ENCODE data around the gene TBXT.

The TBXT gene

DNA sequence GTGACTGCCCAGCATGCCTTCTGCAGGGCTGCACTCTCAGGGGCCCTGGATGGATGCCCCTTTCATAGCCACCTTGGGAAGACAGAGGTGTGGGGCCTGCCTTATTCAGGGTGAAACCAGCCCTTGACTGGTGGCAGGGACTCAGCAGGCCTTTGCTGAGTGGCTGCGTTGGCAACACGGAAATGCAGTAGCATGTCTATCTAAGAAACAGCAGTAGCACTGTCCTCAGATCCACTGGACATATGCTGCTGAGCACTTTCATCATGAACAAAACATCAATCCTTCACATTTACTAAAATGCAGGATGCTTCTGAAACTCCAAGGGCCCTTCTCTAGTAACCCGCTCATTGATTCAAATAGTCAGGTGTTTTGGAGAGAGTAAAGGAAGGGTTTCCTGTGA lies 4.9 kb upstream of the TBXT start:
- DNase-seq, result no peak
- Histone ChIP-seq H3K4me3 (ENCODE audit: insufficient read depth, low read depth, low read length, poor library complexity, severe bottlenecking) (no peak overlapping the region), H3K36me3 (ENCODE audit: control insufficient read depth, insufficient read depth, low read length) (no peaks in the 10 kb centered on the region), H3K27me3 (replicated peaks; ENCODE audit: control insufficient read depth, insufficient read depth, low read length, poor library complexity, severe bottlenecking) (peaks cover 7% of the 10 kb centered on the region), H3K27ac (ENCODE audit: insufficient read depth, low read length, poor library complexity, severe bottlenecking) (no peak overlapping the region), H3K9me3 (ENCODE audit: control insufficient read depth, low read length) (no peaks in the 10 kb centered on the region), H3K4me1 (ENCODE audit: control insufficient read depth, insufficient read depth, low read length, poor library complexity, severe bottlenecking) (peaks cover 8% of the 10 kb centered on the region)

DNA sequence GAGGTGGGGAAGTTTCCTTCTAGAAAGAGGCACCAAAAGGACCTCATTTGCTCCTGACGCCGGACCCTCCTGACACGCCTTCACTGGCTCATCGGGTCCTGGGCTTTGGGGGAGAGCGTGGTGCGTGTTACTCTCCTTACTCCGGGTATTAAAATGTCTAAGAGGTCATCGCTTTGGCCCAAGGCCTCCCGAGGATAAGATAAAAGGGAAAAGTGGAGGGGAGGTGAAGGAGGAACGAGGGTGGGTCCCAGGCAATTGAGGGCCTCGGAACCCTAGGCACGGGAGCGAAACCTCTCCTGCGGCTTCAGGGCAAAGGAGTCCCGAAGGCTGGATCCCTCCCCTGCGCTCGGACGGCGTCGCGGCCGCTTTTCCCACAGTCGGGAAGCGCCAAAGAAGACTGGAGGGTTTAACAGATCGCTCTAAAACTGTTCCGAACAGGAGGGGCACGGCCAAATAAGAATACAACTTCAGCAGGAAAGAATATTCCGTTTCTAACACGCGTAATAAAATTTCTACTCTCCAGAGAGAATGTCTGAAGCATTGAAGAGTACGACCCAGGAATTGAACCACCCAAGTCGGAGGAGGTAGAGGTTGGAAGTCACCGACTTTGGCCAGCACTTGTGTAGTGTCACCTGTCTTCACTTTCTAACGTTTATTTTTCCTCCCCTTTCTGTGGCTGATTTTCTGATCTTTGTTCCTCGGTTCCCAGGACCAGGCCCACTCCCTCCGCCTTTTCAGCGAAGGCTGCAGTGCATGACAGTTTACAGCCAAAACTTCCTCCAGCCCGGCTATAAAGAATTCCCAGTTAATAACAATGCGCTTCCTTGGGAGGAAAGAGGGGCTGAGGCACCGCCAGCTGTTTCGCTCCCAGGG lies 2.1 kb upstream of the TBXT start:
- H3K27me3 ChIP-seq (replicated peaks; ENCODE audit: control insufficient read depth, insufficient read depth, low read length, poor library complexity, severe bottlenecking), result peaks cover 11% of the 10 kb centered on the region
- no peak overlapping the region for H3K4me3 ChIP-seq (ENCODE audit: insufficient read depth, low read depth, low read length, poor library complexity, severe bottlenecking)
- peaks cover 8% of the 10 kb centered on the region for H3K4me1 ChIP-seq (ENCODE audit: control insufficient read depth, insufficient read depth, low read length, poor library complexity, severe bottlenecking)
- H3K27ac ChIP-seq (ENCODE audit: insufficient read depth, low read length, poor library complexity, severe bottlenecking), result no peak overlapping the region
- DNase-seq, result no peak
- H3K9me3 ChIP-seq (ENCODE audit: control insufficient read depth, low read length), result no peaks in the 10 kb centered on the region
- no peaks in the 10 kb centered on the region for H3K36me3 ChIP-seq (ENCODE audit: control insufficient read depth, insufficient read depth, low read length)

DNA sequence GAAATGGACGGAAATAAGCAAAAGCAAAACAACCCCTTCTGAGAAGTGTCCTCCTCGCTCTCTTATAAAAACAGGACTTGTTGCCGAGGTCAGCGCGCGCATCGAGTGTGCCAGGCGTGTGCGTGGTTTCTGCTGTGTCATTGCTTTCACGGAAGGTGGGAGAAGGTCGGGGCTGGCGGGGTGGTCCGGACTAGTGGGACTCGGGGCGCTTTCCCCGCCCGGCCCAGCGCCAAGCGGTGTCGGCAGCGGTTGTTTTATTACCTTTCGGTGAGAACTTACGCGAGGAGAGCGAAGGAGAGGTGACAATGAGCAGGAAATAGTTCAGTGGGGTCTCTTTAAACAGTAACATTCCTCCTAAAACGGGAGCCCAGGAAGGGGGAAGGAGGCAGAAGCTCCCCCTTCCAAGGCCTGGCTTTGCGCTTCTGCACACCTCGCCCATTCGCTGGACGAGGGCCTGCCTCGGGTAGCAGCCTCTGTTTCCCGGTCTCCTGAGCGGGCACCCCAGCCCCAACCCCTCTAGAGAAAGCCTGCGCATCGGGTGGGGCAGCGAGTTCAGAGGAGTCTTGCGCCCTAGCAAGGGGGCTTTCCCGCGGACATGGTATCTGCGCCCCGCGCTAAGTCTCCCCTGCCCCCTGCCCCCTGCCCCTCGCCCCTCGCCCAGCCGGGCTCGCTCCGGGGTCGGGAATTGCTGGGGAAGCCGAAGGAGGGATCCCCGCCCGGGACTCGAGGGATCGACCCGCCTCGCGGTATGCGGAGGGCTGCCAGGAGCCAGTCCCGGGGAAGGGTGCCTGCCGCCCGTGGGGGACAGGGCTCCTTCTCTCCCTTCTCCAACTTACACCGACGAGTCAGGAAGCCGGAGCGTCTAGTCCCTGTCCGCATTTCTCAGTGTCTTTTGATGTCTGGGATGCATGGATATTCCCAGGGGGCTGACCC lies 1.2 kb upstream of the TBXT start:
- Histone ChIP-seq H3K9me3 (ENCODE audit: control insufficient read depth, low read length) (no peaks in the 10 kb centered on the region), H3K36me3 (ENCODE audit: control insufficient read depth, insufficient read depth, low read length) (no peaks in the 10 kb centered on the region), H3K27me3 (replicated peaks; ENCODE audit: control insufficient read depth, insufficient read depth, low read length, poor library complexity, severe bottlenecking) (peaks cover 11% of the 10 kb centered on the region), H3K27ac (ENCODE audit: insufficient read depth, low read length, poor library complexity, severe bottlenecking) (no peak overlapping the region), H3K4me1 (ENCODE audit: control insufficient read depth, insufficient read depth, low read length, poor library complexity, severe bottlenecking) (peaks cover 8% of the 10 kb centered on the region), H3K4me3 (ENCODE audit: insufficient read depth, low read depth, low read length, poor library complexity, severe bottlenecking) (peak overlapping the region; percentile 37)
- no peak for DNase-seq

DNA sequence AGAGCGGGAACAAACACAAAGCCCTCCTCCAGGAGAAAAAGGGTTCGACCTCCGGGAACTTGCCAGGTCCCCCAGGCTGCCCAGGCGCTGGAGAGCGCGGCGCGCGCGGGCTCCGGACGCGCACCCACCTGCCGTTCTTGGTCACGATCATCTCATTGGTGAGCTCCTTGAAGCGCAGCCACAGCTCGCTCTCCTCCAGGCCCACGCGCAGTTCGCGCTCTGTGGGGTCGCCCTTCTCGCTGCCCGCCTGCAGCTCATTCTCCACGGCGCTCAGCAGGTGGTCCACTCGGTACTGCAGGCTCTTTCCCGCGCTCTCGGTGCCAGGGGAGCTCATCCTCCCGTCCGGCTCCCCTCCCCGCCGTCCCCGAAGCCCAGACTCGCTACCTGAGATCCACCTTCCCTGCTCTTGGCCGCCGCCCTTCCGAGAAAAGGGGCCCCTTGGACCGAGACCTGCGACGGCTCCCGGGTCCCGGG lies 356 bp downstream of the TBXT start:
- Histone ChIP-seq H3K27ac (ENCODE audit: insufficient read depth, low read length, poor library complexity, severe bottlenecking) (no peak overlapping the region), H3K36me3 (ENCODE audit: control insufficient read depth, insufficient read depth, low read length) (no peaks in the 10 kb centered on the region), H3K4me3 (ENCODE audit: insufficient read depth, low read depth, low read length, poor library complexity, severe bottlenecking) (no peak overlapping the region), H3K9me3 (ENCODE audit: control insufficient read depth, low read length) (no peaks in the 10 kb centered on the region), H3K4me1 (ENCODE audit: control insufficient read depth, insufficient read depth, low read length, poor library complexity, severe bottlenecking) (peaks cover 8% of the 10 kb centered on the region), H3K27me3 (replicated peaks; ENCODE audit: control insufficient read depth, insufficient read depth, low read length, poor library complexity, severe bottlenecking) (peaks cover 11% of the 10 kb centered on the region)
- DNase-seq, result no peak

DNA sequence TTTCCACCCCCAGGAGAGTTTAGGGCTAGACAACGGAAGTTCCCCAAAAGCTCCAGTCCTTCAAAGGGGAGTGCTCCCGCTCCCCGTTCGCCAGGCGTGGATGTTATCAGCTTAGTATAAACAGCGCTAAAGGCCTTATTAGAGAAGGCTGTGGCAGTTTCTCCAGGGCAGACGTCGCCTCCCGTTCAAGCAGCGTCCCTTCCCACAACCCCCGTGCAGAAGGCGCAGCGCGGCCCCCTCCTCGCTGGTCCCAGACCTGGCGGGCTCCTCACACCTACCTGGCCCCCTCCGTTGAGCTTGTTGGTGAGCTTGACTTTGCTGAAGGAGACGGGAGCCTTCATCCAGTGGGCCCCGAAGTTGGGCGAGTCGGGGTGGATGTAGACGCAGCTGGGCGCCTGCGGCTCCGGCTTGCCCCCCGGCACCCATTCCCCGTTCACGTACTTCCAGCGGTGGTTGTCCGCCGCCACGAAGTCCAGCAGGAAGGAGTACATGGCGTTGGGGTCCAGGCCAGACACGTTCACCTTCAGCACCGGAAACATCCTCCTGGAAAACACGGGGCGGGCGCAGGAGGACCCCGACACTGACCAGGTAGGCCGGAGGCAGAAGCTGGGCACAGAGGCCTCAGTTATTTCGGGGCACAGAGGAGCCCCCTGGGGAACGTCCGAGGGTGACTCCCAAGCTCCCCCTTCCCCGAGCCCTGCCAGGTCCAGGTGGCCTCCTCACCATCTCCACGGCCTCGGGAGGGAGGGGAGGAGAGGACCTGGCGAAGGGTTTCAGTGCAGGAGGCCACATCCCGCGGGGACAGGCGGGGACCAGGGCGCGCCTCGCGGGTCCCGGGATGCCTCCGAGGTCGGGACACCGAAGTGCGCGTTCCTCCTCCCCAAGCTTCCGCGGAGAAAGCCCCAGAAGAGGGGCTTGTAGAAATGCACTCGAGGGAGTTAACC lies 1.1 kb downstream of the TBXT start:
- H3K27ac ChIP-seq (ENCODE audit: insufficient read depth, low read length, poor library complexity, severe bottlenecking), result no peak overlapping the region
- H3K27me3 ChIP-seq (replicated peaks; ENCODE audit: control insufficient read depth, insufficient read depth, low read length, poor library complexity, severe bottlenecking), result peaks cover 11% of the 10 kb centered on the region
- no peak for DNase-seq
- H3K9me3 ChIP-seq (ENCODE audit: control insufficient read depth, low read length), result no peaks in the 10 kb centered on the region
- H3K36me3 ChIP-seq (ENCODE audit: control insufficient read depth, insufficient read depth, low read length), result no peaks in the 10 kb centered on the region
- peaks cover 8% of the 10 kb centered on the region for H3K4me1 ChIP-seq (ENCODE audit: control insufficient read depth, insufficient read depth, low read length, poor library complexity, severe bottlenecking)
- H3K4me3 ChIP-seq (ENCODE audit: insufficient read depth, low read depth, low read length, poor library complexity, severe bottlenecking), result no peak overlapping the region

DNA sequence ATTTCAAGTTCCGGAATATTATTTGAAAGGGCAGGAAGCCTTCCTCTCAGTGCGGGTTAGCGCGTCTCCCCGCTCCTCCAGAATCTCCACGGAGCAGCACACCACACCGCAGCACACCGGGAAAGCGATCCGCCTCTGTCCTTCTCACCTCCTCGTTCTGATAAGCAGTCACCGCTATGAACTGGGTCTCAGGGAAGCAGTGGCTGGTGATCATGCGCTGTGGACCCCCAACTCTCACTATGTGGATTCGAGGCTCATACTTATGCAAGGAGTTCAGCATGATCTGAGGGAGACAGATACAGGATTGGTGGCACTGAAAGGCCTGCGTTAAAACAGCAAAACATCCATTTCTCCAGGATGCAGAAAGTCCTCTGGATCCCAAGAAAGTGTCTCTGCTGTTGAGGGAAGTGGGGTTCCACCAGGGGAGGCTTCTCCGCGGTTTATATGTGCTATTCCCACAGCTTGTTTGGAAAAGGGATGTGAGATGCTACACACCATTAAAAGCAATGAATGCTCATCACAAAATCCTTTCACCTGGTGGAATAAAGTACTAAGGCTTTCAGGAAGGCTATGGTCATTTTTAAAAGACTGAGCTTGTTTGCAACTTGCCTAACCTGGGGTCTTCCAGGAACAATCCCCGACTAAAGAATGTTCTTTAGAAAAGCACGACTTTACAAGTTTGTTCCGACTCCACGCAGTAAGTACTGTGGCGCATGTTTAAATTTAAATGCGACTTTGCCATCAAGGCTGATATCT lies 1.9 kb downstream of the TBXT start:
- Histone ChIP-seq H3K4me3 (ENCODE audit: insufficient read depth, low read depth, low read length, poor library complexity, severe bottlenecking) (no peak overlapping the region), H3K4me1 (ENCODE audit: control insufficient read depth, insufficient read depth, low read length, poor library complexity, severe bottlenecking) (peaks cover 8% of the 10 kb centered on the region), H3K27me3 (replicated peaks; ENCODE audit: control insufficient read depth, insufficient read depth, low read length, poor library complexity, severe bottlenecking) (peaks cover 11% of the 10 kb centered on the region), H3K27ac (ENCODE audit: insufficient read depth, low read length, poor library complexity, severe bottlenecking) (no peak overlapping the region), H3K36me3 (ENCODE audit: control insufficient read depth, insufficient read depth, low read length) (no peaks in the 10 kb centered on the region), H3K9me3 (ENCODE audit: control insufficient read depth, low read length) (no peaks in the 10 kb centered on the region)
- DNase-seq, result no peak

DNA sequence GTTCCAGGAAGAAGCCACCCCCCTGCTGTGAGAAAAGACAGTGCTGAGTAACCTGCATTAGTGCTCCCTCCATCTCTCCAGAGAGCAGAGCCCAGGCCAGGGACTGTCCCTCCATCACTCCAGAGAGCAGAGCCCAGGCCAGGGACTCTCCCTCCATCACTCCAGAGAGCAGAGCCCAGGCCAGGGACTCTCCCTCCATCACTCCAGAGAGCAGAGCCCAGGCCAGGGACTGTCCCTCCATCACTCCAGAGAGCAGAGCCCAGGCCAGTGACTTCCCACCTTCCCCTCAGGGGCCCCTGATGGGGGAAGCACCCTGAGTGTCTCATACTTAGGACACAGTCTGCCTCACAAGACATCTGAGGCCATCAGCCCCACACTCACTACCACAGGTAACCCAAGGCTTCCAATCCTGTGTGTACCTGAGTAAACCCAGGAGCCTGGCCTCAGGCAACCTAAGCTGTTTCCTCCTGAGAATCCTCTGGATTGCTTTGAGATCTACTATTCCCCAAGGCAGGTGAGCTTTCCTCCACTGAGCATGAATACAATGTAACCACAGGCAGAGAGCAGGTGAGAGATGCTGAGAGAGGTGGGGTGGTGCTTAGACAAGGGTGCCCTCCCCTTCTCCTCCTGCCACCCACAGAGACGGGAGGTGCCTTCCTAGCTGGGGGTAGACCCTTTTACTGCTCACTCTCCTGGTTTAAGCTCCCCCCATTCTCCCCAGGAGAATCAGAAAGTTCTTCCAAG lies 4.9 kb downstream of the TBXT start:
- Histone ChIP-seq H3K36me3 (ENCODE audit: control insufficient read depth, insufficient read depth, low read length) (no peaks in the 10 kb centered on the region), H3K9me3 (ENCODE audit: control insufficient read depth, low read length) (no peaks in the 10 kb centered on the region), H3K4me3 (ENCODE audit: insufficient read depth, low read depth, low read length, poor library complexity, severe bottlenecking) (no peak overlapping the region), H3K27me3 (replicated peaks; ENCODE audit: control insufficient read depth, insufficient read depth, low read length, poor library complexity, severe bottlenecking) (peaks cover 5% of the 10 kb centered on the region), H3K27ac (ENCODE audit: insufficient read depth, low read length, poor library complexity, severe bottlenecking) (no peak overlapping the region), H3K4me1 (ENCODE audit: control insufficient read depth, insufficient read depth, low read length, poor library complexity, severe bottlenecking) (no peaks in the 10 kb centered on the region)
- no peak for DNase-seq

DNA sequence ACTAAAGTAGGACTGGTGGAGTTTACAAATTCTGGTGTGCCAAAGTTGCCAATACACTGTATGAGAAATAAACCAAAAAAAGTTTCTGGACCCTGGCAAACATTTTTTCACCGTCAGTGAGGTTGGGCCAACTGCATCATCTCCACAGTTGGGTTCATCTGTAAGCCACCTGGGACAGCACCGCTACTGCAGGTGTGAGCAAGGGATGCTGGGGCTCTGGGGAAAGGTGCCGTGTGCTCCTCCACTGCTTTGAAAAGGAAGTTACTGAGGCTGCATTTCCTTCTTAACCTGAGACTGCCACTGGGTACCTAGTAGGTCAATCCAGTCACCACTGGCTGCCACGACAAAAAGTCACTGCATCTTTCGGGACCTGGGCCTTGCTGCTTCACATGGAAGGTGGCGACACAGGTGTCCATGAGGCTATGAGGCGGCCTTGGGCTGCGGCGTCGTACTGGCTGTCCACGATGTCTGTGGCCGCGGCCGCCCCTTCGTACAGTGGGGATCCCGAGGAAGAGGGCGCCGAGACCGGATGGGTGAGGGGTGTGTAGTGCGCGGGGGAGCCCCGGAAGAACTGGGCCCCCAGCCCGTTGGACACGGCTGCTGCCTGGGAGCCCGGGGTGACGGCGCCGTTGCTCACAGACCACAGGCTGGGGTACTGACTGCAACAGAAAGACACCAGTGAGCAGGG lies 9.6 kb downstream of the TBXT start:
- Histone ChIP-seq H3K4me1 (ENCODE audit: control insufficient read depth, insufficient read depth, low read length, poor library complexity, severe bottlenecking) (no peaks in the 10 kb centered on the region), H3K36me3 (ENCODE audit: control insufficient read depth, insufficient read depth, low read length) (no peaks in the 10 kb centered on the region), H3K9me3 (ENCODE audit: control insufficient read depth, low read length) (no peaks in the 10 kb centered on the region), H3K27ac (ENCODE audit: insufficient read depth, low read length, poor library complexity, severe bottlenecking) (no peak overlapping the region), H3K27me3 (replicated peaks; ENCODE audit: control insufficient read depth, insufficient read depth, low read length, poor library complexity, severe bottlenecking) (no peaks in the 10 kb centered on the region), H3K4me3 (ENCODE audit: insufficient read depth, low read depth, low read length, poor library complexity, severe bottlenecking) (no peak overlapping the region)
- no peak for DNase-seq
